Activated CD8-positive, alpha-beta memory T cell treated with anti-CD3 and anti-CD28 coated beads for 1 hour (primary cell): ENCODE results near the gene TCEAL2.
"Not testable (repeated sequence)": the region's sequence is repeated elsewhere in the genome, so short reads cannot be mapped to it uniquely, and the experiment has no call there.

ENCODE experiments used
- DNase-seq, 2 donors: peaks; one replicate each; pipeline ENCODE4 v3.0.0-alpha.2; 2020; ENCODE audit warnings: low read depth in 1 of 2; ENCODE audit errors: extremely low read depth in 1 of 2

Gene TCEAL2

GRCh38 chrX:102125436-102125835, at the start of gene TCEAL2:
TSS of gene TCEAL2 (plus strand) at chrX:102125679. CDS start at chrX:102126831, 1,152 bp downstream.
- DNase-seq: not testable (repeated sequence)

- no peak for DNase-seq
Observed at GRCh38 chrX:102077426-102077825, 48.1 kb upstream of the TCEAL2 start.

DNA sequence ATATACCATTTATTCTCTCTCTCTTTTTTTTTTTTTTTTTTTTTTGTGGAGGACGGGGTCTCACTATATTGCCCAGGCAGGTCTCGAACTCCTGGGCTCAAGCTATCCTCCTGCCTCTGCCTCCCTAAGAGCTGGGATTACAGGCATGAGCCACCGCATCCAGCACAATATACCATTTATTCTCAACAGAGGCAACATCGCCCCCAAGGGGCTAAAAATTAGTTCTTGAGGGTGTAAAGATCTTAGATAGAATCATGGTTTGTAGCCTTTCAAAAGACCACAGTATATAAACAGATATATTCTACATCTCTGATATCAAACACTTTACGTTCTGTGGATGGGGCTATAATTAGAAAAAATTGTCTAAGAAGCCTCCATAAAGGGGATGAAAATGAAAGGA, 39.8 kb upstream of the TCEAL2 start:
- no peak for DNase-seq

DNA sequence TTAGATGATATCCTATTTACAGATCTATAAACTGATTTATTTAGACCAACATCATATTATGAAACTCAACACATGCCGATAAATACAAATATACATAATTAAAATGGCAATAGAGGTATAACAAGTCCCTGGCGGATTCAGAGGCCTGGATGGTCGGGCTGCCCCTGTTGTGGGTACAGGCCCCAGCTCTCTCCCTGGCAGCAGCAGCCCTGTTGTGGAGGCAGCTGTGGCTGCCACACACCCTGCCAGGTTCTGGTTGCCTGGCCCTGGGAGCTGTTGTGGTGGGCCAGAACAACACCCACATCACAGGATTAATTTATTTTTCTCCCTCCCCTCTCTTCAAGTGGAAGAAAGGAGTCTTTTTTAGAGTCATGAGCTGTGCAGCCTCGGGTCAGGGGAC, 12.1 kb upstream of the TCEAL2 start:
- no peak for DNase-seq

DNA sequence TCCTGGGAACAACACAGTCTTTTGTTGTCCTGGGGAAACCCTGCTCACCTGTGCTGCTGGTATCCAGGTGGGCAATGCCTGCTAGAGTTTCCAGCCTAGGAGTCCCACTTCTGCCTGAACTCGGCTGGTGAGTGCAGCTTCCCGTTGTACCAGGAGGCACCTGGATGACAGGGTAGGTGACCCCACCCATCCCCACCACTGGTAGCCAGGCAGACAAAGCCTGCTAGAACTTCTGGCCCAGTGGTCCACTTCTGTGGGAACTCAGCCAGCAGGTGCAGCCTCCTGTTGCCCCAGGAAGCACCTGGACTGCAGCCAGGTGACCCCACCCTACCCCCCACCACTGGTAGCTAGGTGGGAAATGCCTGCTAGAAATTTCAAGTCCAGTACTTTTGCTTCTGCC, 9.7 kb upstream of the TCEAL2 start:
- DNase-seq: no peak

DNA sequence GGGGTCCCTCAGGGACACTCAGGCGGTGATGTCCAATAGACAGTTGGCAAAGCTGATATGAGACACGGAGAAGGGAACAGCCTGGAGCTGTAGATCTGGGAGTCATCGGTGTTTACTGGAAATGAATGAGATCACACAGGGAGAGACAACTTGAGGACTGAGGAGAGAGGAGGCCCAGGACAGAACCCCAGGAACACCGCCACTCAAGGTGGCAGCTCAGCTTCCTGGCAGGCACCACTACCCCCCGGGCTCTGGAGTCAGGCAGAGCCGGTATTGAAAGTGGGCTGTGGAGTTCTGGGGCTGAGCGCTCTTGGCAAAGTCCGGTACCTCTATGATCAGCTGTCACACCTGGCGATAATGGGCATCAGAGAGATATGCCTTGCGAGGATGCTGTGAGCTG, 465 bp upstream of the TCEAL2 start:
- DNase-seq: not testable (repeated sequence)

DNA sequence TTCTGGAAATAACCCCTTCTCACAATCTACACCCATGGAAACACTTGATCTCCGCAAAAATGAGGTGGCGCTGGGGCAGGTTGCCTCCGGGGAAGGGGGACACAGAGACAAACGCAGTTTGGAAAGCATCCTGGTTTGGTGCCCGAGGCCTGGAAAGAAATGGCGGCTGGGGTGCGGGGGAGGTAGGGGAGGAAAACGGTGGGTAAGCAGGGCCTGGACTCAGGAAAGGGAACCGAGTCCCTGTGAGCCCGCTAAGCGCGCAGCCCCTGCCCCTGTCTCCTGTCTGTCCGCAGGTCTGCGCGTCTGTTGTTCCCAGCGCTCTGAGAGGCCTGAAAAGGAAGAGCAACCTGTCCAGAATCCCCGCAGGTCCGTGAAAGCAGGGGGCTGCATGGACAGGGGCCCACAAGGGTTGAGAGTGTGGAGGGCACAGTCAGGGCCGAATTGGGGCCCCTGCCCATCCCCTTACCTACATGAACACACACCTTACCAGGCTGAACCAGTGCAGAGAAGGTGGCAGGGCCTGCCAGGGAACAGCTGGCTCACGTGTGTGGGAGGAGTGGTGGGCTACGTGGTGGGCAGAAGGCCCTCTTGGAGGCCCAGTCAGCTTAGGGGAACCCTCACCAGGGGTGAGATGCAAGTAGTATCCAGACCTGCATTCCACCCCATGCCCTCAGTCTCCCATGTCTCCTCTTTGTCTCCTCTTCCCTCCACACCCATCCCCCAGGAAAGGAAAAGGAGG, 770 bp downstream of the TCEAL2 start:
- not testable (repeated sequence) for DNase-seq

DNA sequence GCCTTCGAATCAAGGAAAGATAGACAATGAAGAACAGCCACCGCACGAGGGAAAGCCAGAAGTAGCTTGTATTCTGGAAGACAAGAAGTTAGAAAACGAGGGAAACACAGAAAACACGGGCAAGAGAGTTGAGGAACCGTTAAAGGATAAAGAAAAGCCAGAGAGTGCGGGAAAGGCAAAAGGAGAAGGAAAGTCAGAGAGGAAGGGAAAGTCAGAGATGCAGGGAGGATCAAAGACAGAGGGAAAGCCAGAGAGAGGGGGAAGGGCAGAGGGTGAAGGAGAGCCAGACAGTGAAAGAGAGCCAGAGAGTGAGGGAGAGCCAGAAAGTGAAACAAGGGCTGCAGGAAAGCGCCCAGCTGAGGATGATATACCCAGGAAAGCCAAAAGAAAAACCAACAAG, 1.4 kb downstream of the TCEAL2 start:
- DNase-seq: no peak

GRCh38 chrX:102129473-102129872, 4.0 kb downstream of the TCEAL2 start:
- no peak for DNase-seq

- no peak for DNase-seq
Observed at GRCh38 chrX:102138064-102138463, 12.6 kb downstream of the TCEAL2 start.

DNA sequence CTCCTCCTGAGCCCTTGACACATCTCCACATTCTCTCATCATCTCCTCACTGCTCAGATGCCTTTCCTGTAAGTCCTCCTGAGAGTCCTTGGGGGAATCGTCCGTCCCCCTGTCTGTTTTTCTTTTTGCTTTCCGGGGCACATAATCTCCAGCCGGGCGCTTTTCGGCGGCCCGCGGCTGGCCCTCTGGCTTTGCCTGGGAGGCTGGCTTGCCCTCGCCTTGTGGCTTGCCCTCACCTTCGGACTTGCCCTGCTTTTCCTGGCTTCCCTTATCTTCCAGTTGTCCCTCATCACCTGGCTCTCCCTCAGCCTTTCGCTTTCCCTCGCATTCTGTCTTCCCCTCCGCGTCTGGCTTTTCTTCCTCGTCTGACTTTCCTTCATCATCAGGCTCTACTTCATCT, 15.4 kb downstream of the TCEAL2 start:
- not testable (repeated sequence) for DNase-seq

DNA sequence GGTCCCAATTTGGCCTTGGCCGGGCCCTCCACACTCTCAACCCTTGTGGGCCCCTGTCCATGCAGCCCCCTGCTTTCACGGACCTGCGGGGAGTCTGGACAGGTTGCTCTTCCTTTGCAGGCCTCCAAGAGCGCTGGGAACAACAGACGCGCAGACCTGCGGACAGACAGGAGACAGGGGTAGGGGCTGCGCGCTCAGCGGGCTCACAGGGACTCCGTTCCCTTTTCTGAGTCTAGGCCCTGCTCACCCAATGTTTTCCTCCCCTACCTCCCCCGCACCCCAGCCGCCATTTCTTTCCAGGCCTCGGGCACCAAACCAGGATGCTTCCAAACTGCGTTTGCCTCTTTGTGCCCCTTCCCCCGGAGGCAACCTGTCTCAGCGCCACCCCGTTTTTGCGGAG, 16.2 kb downstream of the TCEAL2 start:
- not testable (repeated sequence) for DNase-seq

- DNase-seq: not testable (repeated sequence)
Observed at GRCh38 chrX:102142274-102142673, 16.8 kb downstream of the TCEAL2 start, which contains the start of gene TCEAL6. TSS of gene TCEAL6 (minus strand) at chrX:102142481.

DNA sequence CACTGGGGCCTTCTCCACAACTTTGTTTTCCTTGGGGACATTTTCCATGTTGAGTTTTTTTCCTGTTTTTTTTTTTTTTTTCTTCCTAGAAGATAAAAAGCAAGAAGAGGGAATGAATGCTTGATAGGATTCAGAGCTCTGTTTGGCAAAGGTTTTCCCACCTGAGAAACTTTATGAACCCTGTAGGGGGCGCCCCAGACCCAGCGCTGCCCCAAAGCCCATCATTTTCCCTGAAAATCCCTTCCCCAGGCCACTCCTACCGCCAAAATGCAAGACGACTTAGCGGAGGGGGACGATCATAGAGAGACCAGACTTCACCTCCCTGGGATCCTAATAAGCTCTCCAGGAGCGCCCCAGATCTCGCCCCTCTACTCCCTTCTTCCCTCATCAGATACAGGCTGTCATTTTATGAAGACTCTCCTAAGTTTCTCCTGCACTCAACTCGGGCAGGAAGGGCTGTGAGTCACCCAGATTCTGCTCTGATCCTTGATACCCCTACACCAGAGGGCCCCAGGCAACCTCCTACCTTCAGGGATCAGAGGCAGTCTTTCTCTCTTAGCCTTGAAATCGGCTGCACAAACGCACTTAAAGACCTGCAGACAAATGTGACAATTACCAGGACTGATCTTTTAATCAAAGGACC, 28.9 kb downstream of the TCEAL2 start:
- no peak for DNase-seq

- DNase-seq: no peak
Observed at GRCh38 chrX:102154900-102155805, 29.7 kb downstream of the TCEAL2 start.

DNA sequence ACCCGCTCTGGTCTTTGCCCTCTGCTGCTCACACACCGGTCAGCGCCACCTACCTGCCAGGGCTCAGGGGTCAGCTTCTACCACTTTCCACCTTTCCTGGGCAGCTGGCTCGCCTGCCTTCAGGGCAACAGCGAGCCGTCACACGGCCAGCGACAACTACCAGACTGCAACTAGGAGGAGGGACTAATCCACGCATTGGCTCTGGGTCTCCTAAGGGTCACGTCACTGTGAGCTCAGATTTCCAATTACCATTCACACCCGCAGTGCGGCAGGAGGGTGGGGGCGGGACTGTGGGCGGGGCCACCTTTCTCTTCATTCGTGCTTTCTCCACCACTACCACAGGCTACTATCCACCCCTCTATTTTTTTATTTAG, 30.3 kb downstream of the TCEAL2 start, which contains the start of gene BEX5:
Gene BEX5, minus strand, starts transcription at position 172 of the 374 bp plus-strand sequence. CDS start 1,712 bp downstream, outside the sequence.
- DNase-seq: peak in 1 of 2 donors; percentile 20
